ENCODE data around the gene DTWD1.
"Not testable (repeated sequence)": the region's sequence is repeated elsewhere in the genome, so short reads cannot be mapped to it uniquely, and the experiment has no call there.

Gene DTWD1

GRCh38 chr15:49652922-49653321 lies 32.1 kb downstream of the DTWD1 start:
- H3K4me2 ChIP-seq (ENCODE audit: low read length) = no peak overlapping the region
- H3K4me3 ChIP-seq (ENCODE audit: low read depth, low read length) = no peak overlapping the region
- TF ChIP-seq, protein P1, sequence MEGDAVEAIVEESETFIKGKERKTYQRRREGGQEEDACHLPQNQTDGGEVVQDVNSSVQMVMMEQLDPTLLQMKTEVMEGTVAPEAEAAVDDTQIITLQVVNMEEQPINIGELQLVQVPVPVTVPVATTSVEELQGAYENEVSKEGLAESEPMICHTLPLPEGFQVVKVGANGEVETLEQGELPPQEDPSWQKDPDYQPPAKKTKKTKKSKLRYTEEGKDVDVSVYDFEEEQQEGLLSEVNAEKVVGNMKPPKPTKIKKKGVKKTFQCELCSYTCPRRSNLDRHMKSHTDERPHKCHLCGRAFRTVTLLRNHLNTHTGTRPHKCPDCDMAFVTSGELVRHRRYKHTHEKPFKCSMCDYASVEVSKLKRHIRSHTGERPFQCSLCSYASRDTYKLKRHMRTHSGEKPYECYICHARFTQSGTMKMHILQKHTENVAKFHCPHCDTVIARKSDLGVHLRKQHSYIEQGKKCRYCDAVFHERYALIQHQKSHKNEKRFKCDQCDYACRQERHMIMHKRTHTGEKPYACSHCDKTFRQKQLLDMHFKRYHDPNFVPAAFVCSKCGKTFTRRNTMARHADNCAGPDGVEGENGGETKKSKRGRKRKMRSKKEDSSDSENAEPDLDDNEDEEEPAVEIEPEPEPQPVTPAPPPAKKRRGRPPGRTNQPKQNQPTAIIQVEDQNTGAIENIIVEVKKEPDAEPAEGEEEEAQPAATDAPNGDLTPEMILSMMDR (IDR thresholded peaks at IDR 0.05) = no peak
- H2AFZ ChIP-seq = no peak overlapping the region
- no peaks in the 10 kb centered on the region for H3K27me3 ChIP-seq (ENCODE audit: control insufficient read depth, insufficient read depth, low read length)
- no peaks in the 10 kb centered on the region for H3K36me3 ChIP-seq (ENCODE audit: control insufficient read depth, insufficient read depth, low read length)
- H3K4me1 ChIP-seq = no peaks in the 10 kb centered on the region
- no peak overlapping the region for H3K9ac ChIP-seq
- H3K9me3 ChIP-seq (ENCODE audit: control insufficient read depth, low read length) = no peaks in the 10 kb centered on the region
- no peaks in the 10 kb centered on the region for H3K79me2 ChIP-seq
- H3K27ac ChIP-seq = no peak overlapping the region

GRCh38 chr15:49656734-49657133 lies 35.9 kb downstream of the DTWD1 start:
- no peaks in the 10 kb centered on the region for H3K9me3 ChIP-seq (ENCODE audit: control insufficient read depth, low read length)
- no peak overlapping the region for H3K4me3 ChIP-seq (ENCODE audit: low read depth, low read length)
- no peak overlapping the region for H2AFZ ChIP-seq
- TF ChIP-seq, protein P1 (IDR thresholded peaks at IDR 0.05) = no peak
- no peaks in the 10 kb centered on the region for H3K79me2 ChIP-seq
- no peaks in the 10 kb centered on the region for H3K27me3 ChIP-seq (ENCODE audit: control insufficient read depth, insufficient read depth, low read length)
- H3K4me1 ChIP-seq = no peaks in the 10 kb centered on the region
- no peak overlapping the region for H3K9ac ChIP-seq
- H3K36me3 ChIP-seq (ENCODE audit: control insufficient read depth, insufficient read depth, low read length) = no peaks in the 10 kb centered on the region
- H3K4me2 ChIP-seq (ENCODE audit: low read length) = no peak overlapping the region
- H3K27ac ChIP-seq = no peak overlapping the region

- Histone ChIP-seq H3K79me2 (no peaks in the 10 kb centered on the region), H3K4me3 (ENCODE audit: low read depth, low read length) (no peak overlapping the region), H3K9ac (no peak overlapping the region), H3K9me3 (ENCODE audit: control insufficient read depth, low read length) (no peaks in the 10 kb centered on the region), H3K4me1 (no peaks in the 10 kb centered on the region), H2AFZ (no peak overlapping the region), H3K36me3 (ENCODE audit: control insufficient read depth, insufficient read depth, low read length) (no peaks in the 10 kb centered on the region), H3K27me3 (ENCODE audit: control insufficient read depth, insufficient read depth, low read length) (no peaks in the 10 kb centered on the region), H3K4me2 (ENCODE audit: low read length) (no peak overlapping the region), H3K27ac (no peak overlapping the region)
- TF ChIP-seq, protein P1 (IDR thresholded peaks at IDR 0.05) = no peak
These were observed 43.9 kb downstream of the DTWD1 start for GRCh38 chr15:49664716-49665115.

GRCh38 chr15:49666486-49666885 lies 45.6 kb downstream of the DTWD1 start:
- not testable (repeated sequence) for H3K9ac ChIP-seq; H3K4me3 ChIP-seq (ENCODE audit: low read depth, low read length); H3K27ac ChIP-seq; H2AFZ ChIP-seq; H3K9me3 ChIP-seq (ENCODE audit: control insufficient read depth, low read length); H3K79me2 ChIP-seq; H3K4me1 ChIP-seq; H3K4me2 ChIP-seq (ENCODE audit: low read length); H3K27me3 ChIP-seq (ENCODE audit: control insufficient read depth, insufficient read depth, low read length); H3K36me3 ChIP-seq (ENCODE audit: control insufficient read depth, insufficient read depth, low read length)

- TF ChIP-seq, protein P1 (IDR thresholded peaks at IDR 0.05) = no peak
- Histone ChIP-seq H3K79me2 (no peaks in the 10 kb centered on the region), H3K27ac (no peak overlapping the region), H2AFZ (no peak overlapping the region), H3K27me3 (ENCODE audit: control insufficient read depth, insufficient read depth, low read length) (no peaks in the 10 kb centered on the region), H3K4me2 (ENCODE audit: low read length) (no peak overlapping the region), H3K9ac (no peak overlapping the region), H3K36me3 (ENCODE audit: control insufficient read depth, insufficient read depth, low read length) (no peaks in the 10 kb centered on the region), H3K4me3 (ENCODE audit: low read depth, low read length) (no peak overlapping the region), H3K9me3 (ENCODE audit: control insufficient read depth, low read length) (no peaks in the 10 kb centered on the region), H3K4me1 (no peaks in the 10 kb centered on the region)
These were observed 48.4 kb downstream of the DTWD1 start for GRCh38 chr15:49669288-49669687.
